Peyer's patch (tissue), 4 donors: Measurements from ENCODE around the gene SCRN3.

Experiments
- POLR2A ChIP-seq, 2 donors: fragments of 450-650 bp; IDR thresholded peaks; one replicate each; pipeline ENCODE4 v1.5.1; 2017; ENCODE audit warnings: antibody characterized with exemption in 2 of 2, mild to moderate bottlenecking in 2 of 2, moderate library complexity in 2 of 2
- TF ChIP-seq, protein P1 (sequence below), 6 experiments: fragments of 450-650 bp in 4 of 6; fragments of 200-600 bp in 2 of 6; sonication (generic) in 1 of 6; IDR thresholded peaks; one replicate each; pipeline ENCODE4 v1.5.1; 2017 to 2019; ENCODE audit warnings: antibody characterized with exemption in 6 of 6, mild to moderate bottlenecking in 3 of 6, moderate library complexity in 1 of 6

DNA sequence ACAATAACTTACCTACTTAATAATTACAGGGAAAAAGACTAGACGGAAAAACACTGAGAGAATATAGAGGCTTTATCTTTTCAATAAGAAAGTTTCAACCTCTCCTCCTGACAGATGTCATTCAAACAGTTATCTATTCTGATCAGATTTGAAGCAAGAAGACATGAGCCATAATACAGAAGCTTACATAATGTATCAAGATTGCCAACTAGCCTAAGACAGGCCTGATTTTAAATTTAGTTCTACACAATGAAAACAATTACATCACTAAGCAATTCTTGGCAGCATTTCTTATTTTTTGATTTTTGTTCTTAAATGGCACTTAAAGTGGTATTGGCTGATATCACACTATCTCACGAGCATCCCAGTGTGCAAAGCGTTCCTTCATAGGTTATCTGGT, 49.7 kb downstream of the SCRN3 start:
- TF ChIP-seq POLR2A (IDR thresholded peaks at IDR 0.05): no peak
- TF ChIP-seq, protein P1, sequence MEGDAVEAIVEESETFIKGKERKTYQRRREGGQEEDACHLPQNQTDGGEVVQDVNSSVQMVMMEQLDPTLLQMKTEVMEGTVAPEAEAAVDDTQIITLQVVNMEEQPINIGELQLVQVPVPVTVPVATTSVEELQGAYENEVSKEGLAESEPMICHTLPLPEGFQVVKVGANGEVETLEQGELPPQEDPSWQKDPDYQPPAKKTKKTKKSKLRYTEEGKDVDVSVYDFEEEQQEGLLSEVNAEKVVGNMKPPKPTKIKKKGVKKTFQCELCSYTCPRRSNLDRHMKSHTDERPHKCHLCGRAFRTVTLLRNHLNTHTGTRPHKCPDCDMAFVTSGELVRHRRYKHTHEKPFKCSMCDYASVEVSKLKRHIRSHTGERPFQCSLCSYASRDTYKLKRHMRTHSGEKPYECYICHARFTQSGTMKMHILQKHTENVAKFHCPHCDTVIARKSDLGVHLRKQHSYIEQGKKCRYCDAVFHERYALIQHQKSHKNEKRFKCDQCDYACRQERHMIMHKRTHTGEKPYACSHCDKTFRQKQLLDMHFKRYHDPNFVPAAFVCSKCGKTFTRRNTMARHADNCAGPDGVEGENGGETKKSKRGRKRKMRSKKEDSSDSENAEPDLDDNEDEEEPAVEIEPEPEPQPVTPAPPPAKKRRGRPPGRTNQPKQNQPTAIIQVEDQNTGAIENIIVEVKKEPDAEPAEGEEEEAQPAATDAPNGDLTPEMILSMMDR (IDR thresholded peaks at IDR 0.05): no peak
